Memory B cell (primary cell): ENCODE measurements around the gene RGS10.
A peak's percentile ranks its signal among the peaks of the same experiment; 100 is the strongest.
"Not testable (repeated sequence)": the region's sequence is repeated elsewhere in the genome, so short reads cannot be mapped to it uniquely, and the experiment has no call there.

Experiments
- ATAC-seq: fragments of 150-1000 bp; cut with Tn5 transposase; 2 replicates; pipeline ENCODE4 v1.10.0; 2021; ENCODE audit warnings: low read depth, mild to moderate bottlenecking, moderate library complexity
- DNase-seq, 2 donors: peaks; one replicate each; pipeline ENCODE4 v3.0.0; 2022; ENCODE audit warnings: low spot score in 2 of 2
- H3K27ac Mint-ChIP-seq: one replicate; pipeline ENCODE4 v1.8.0; 2022; ENCODE audit warnings: mild to moderate bottlenecking, moderate library complexity, mixed read lengths
- H3K27me3 Mint-ChIP-seq: one replicate; pipeline ENCODE4 v1.8.0; 2022; ENCODE audit warnings: mixed read lengths
- H3K36me3 Mint-ChIP-seq: one replicate; pipeline ENCODE4 v1.8.0; 2022; ENCODE audit warnings: mild to moderate bottlenecking, mixed read lengths
- H3K4me1 Mint-ChIP-seq: one replicate; pipeline ENCODE4 v1.8.0; 2022; ENCODE audit warnings: mixed read lengths
- H3K4me3 Mint-ChIP-seq: one replicate; pipeline ENCODE4 v1.8.0; 2022; ENCODE audit warnings: mild to moderate bottlenecking, moderate library complexity, mixed read lengths
- H3K9me3 Mint-ChIP-seq: one replicate; pipeline ENCODE4 v1.8.0; 2022; ENCODE audit warnings: mixed read lengths

The RGS10 gene

GRCh38 chr10:119542357-119542987 lies at the start of gene RGS10:
TSS of gene RGS10 (minus strand) at chr10:119542719. CDS start at chr10:119542638, 81 bp downstream.
- no peaks in the 10 kb centered on the region for H3K9me3 Mint-ChIP-seq
- H3K4me3 Mint-ChIP-seq, result peak within 1 kb of the TSS; percentile 91
- DNase-seq (peak in 1 of 2 donors; percentile 49), ATAC-seq (peak; percentile 73)
- peak within 1 kb of the TSS; percentile 56 for H3K27ac Mint-ChIP-seq
- H3K27me3 Mint-ChIP-seq, result peaks cover 3% of the 10 kb centered on the region
- peaks cover 31% of the 10 kb centered on the region for H3K4me1 Mint-ChIP-seq
- no peaks in the 10 kb centered on the region for H3K36me3 Mint-ChIP-seq

GRCh38 chr10:119588071-119588470 lies 45.6 kb upstream of the RGS10 start:
- Mint-ChIP-seq H3K27ac (no peak overlapping the region), H3K4me1 (peaks cover 19% of the 10 kb centered on the region), H3K36me3 (peaks cover 2% of the 10 kb centered on the region), H3K27me3 (no peaks in the 10 kb centered on the region), H3K9me3 (no peaks in the 10 kb centered on the region), H3K4me3 (no peak overlapping the region)
- DNase-seq (no peak), ATAC-seq (no peak)

- no peaks in the 10 kb centered on the region for H3K4me1 Mint-ChIP-seq
- H3K27me3 Mint-ChIP-seq, result no peaks in the 10 kb centered on the region
- no peaks in the 10 kb centered on the region for H3K9me3 Mint-ChIP-seq
- no peak for ATAC-seq
- no peak overlapping the region for H3K27ac Mint-ChIP-seq
- peaks cover 22% of the 10 kb centered on the region for H3K36me3 Mint-ChIP-seq
- no peak for DNase-seq
- H3K4me3 Mint-ChIP-seq, result no peak overlapping the region
Measured at GRCh38 chr10:119578355-119578754, 35.8 kb upstream of the RGS10 start.

GRCh38 chr10:119575991-119576390 lies 33.5 kb upstream of the RGS10 start:
- Mint-ChIP-seq H3K27ac (peak overlapping the region; percentile 7), H3K27me3 (no peaks in the 10 kb centered on the region), H3K4me1 (no peaks in the 10 kb centered on the region), H3K9me3 (no peaks in the 10 kb centered on the region), H3K4me3 (no peak overlapping the region), H3K36me3 (peaks cover 21% of the 10 kb centered on the region)
- ATAC-seq, result no peak
- no peak for DNase-seq

- Mint-ChIP-seq H3K27ac (peak overlapping the region; percentile 7), H3K36me3 (peaks cover 21% of the 10 kb centered on the region), H3K4me3 (no peak overlapping the region), H3K9me3 (no peaks in the 10 kb centered on the region), H3K4me1 (no peaks in the 10 kb centered on the region), H3K27me3 (no peaks in the 10 kb centered on the region)
- no peak for DNase-seq
- ATAC-seq, result no peak
Measured at GRCh38 chr10:119575506-119575905, 33.0 kb upstream of the RGS10 start.

GRCh38 chr10:119567978-119568377 lies 25.5 kb upstream of the RGS10 start:
- DNase-seq, result peak in 1 of 2 donors; percentile 0
- Mint-ChIP-seq H3K4me3 (peak overlapping the region; percentile 61), H3K9me3 (no peaks in the 10 kb centered on the region), H3K4me1 (peaks cover 3% of the 10 kb centered on the region), H3K36me3 (peaks cover 2% of the 10 kb centered on the region), H3K27me3 (no peaks in the 10 kb centered on the region), H3K27ac (peak overlapping the region; percentile 25)
- ATAC-seq, result peak; percentile 56

- no peak for DNase-seq
- no peak for ATAC-seq
- H3K36me3 Mint-ChIP-seq, result no peaks in the 10 kb centered on the region
- H3K4me3 Mint-ChIP-seq, result no peak overlapping the region
- no peaks in the 10 kb centered on the region for H3K27me3 Mint-ChIP-seq
- no peaks in the 10 kb centered on the region for H3K4me1 Mint-ChIP-seq
- H3K27ac Mint-ChIP-seq, result no peak overlapping the region
- no peaks in the 10 kb centered on the region for H3K9me3 Mint-ChIP-seq
Measured at GRCh38 chr10:119562097-119562496, 19.6 kb upstream of the RGS10 start.

- not testable (repeated sequence) for H3K27ac Mint-ChIP-seq, H3K4me1 Mint-ChIP-seq, H3K4me3 Mint-ChIP-seq, DNase-seq, H3K9me3 Mint-ChIP-seq, H3K27me3 Mint-ChIP-seq, H3K36me3 Mint-ChIP-seq, ATAC-seq
Measured at GRCh38 chr10:119559511-119559910, 17.0 kb upstream of the RGS10 start.

GRCh38 chr10:119556081-119556480 lies 13.6 kb upstream of the RGS10 start:
- H3K9me3 Mint-ChIP-seq, H3K27ac Mint-ChIP-seq, DNase-seq, H3K36me3 Mint-ChIP-seq, H3K27me3 Mint-ChIP-seq, H3K4me3 Mint-ChIP-seq, H3K4me1 Mint-ChIP-seq, ATAC-seq: not testable (repeated sequence)

GRCh38 chr10:119555178-119555784 lies 12.8 kb upstream of the RGS10 start:
- no peaks in the 10 kb centered on the region for H3K9me3 Mint-ChIP-seq
- H3K4me1 Mint-ChIP-seq, result no peaks in the 10 kb centered on the region

GRCh38 chr10:119550827-119551226 lies 8.3 kb upstream of the RGS10 start:
- Mint-ChIP-seq H3K4me3 (no peak overlapping the region), H3K27ac (no peak overlapping the region), H3K4me1 (no peaks in the 10 kb centered on the region), H3K9me3 (no peaks in the 10 kb centered on the region), H3K27me3 (peaks cover 13% of the 10 kb centered on the region), H3K36me3 (no peaks in the 10 kb centered on the region)
- ATAC-seq, result no peak
- no peak for DNase-seq

More at GRCh38 chr10:119555178-119555784, 12.8 kb upstream of the RGS10 start:
- H3K4me3 Mint-ChIP-seq, result no peak overlapping the region
- H3K27me3 Mint-ChIP-seq, result no peaks in the 10 kb centered on the region
- DNase-seq (no peak), ATAC-seq (no peak)
- H3K27ac Mint-ChIP-seq, result no peak overlapping the region
- no peaks in the 10 kb centered on the region for H3K36me3 Mint-ChIP-seq

GRCh38 chr10:119549247-119549999 lies 6.9 kb upstream of the RGS10 start:
- no peak for DNase-seq
- Mint-ChIP-seq H3K36me3 (no peaks in the 10 kb centered on the region), H3K27me3 (peaks cover 13% of the 10 kb centered on the region), H3K27ac (no peak overlapping the region), H3K4me1 (no peaks in the 10 kb centered on the region), H3K4me3 (no peak overlapping the region), H3K9me3 (no peaks in the 10 kb centered on the region)
- no peak for ATAC-seq

- ATAC-seq (no peak), DNase-seq (no peak)
- Mint-ChIP-seq H3K36me3 (no peaks in the 10 kb centered on the region), H3K27ac (no peak overlapping the region), H3K27me3 (peaks cover 13% of the 10 kb centered on the region), H3K9me3 (no peaks in the 10 kb centered on the region), H3K4me3 (no peak overlapping the region), H3K4me1 (peaks cover 8% of the 10 kb centered on the region)
Measured at GRCh38 chr10:119546009-119546408, 3.5 kb upstream of the RGS10 start.

GRCh38 chr10:119545310-119545709 lies 2.8 kb upstream of the RGS10 start:
- H3K9me3 Mint-ChIP-seq, result no peaks in the 10 kb centered on the region
- peaks cover 14% of the 10 kb centered on the region for H3K4me1 Mint-ChIP-seq
- no peak overlapping the region for H3K4me3 Mint-ChIP-seq
- H3K36me3 Mint-ChIP-seq, result no peaks in the 10 kb centered on the region
- ATAC-seq (no peak), DNase-seq (no peak)
- no peak overlapping the region for H3K27ac Mint-ChIP-seq
- peaks cover 13% of the 10 kb centered on the region for H3K27me3 Mint-ChIP-seq
